Mesenchymal stem cell (in vitro differentiated cells and primary cell): ENCODE results near the gene SLC24A5.
A peak's percentile ranks its signal among the peaks of the same experiment; 100 is the strongest.

Experiments
- DNase-seq: peaks from one replicate; pipeline ENCODE4 v3.0.0-alpha.2; 2013
- H2AFZ ChIP-seq: one replicate; pipeline ENCODE4 v1.6.1; 2013; ENCODE audit warnings: low read depth, mild to moderate bottlenecking, control low read depth, inconsistent platforms, low read length, moderate library complexity
- H2AK5ac ChIP-seq: 2 replicates; pipeline ENCODE4 v1.6.1; 2013; ENCODE audit warnings: low read length, moderate library complexity, mild to moderate bottlenecking, inconsistent platforms; ENCODE audit not compliant: severe bottlenecking
- H2BK120ac ChIP-seq: one replicate; pipeline ENCODE4 v1.6.1; 2013; ENCODE audit warnings: low read depth, mild to moderate bottlenecking, inconsistent platforms, low read length, moderate library complexity
- H2BK12ac ChIP-seq, 2 experiments: one replicate each; pipeline ENCODE4 v1.6.1; 2013; ENCODE audit warnings: inconsistent platforms in 2 of 2, low read length in 2 of 2, mild to moderate bottlenecking in 2 of 2, moderate library complexity in 2 of 2, control low read depth in 1 of 2
- H2BK15ac ChIP-seq: one replicate; pipeline ENCODE4 v1.6.1; 2013; ENCODE audit warnings: mild to moderate bottlenecking, low read depth, inconsistent platforms; ENCODE audit not compliant: poor library complexity, severe bottlenecking
- H2BK5ac ChIP-seq: 2 replicates; pipeline ENCODE4 v1.6.1; 2013; ENCODE audit warnings: low read depth, mild to moderate bottlenecking, low read length, control low read depth, inconsistent platforms; ENCODE audit not compliant: poor library complexity, severe bottlenecking
- H3K14ac ChIP-seq, 2 experiments: one replicate each; pipeline ENCODE4 v1.6.1; 2013; ENCODE audit warnings: inconsistent platforms in 2 of 2, low read length in 2 of 2, control low read depth in 1 of 2, mild to moderate bottlenecking in 1 of 2, moderate library complexity in 1 of 2
- H3K18ac ChIP-seq, 2 experiments: one replicate each; pipeline ENCODE4 v1.6.1; 2013; ENCODE audit warnings: inconsistent platforms in 2 of 2, low read length in 2 of 2, control low read depth in 1 of 2, low read depth in 1 of 2, mild to moderate bottlenecking in 1 of 2
- H3K23ac ChIP-seq, 2 experiments: one replicate each; pipeline ENCODE4 v1.6.1; 2013; ENCODE audit warnings: inconsistent platforms in 2 of 2, low read length in 2 of 2, mild to moderate bottlenecking in 2 of 2, moderate library complexity in 2 of 2, control low read depth in 1 of 2
- H3K27ac ChIP-seq: 2 replicates; pipeline ENCODE4 v1.5.1; 2013; ENCODE audit warnings: mild to moderate bottlenecking, moderate library complexity, low read length, control low read depth, inconsistent platforms; ENCODE audit not compliant: poor library complexity, severe bottlenecking
- H3K27me3 ChIP-seq, 2 experiments: 2 replicates each; pipeline versions ENCODE4 v1.6.1 to v1.7.0; 2013; ENCODE audit warnings: low read length in 2 of 2, mild to moderate bottlenecking in 2 of 2, moderate library complexity in 2 of 2, control low read depth in 1 of 2, inconsistent platforms in 1 of 2; ENCODE audit not compliant: control insufficient read depth in 1 of 2, insufficient read depth in 1 of 2
- H3K36me3 ChIP-seq, 2 experiments: 2 replicates each; pipeline versions ENCODE4 v1.6.1 to v1.7.0; 2013; ENCODE audit warnings: low read length in 2 of 2, control low read depth in 1 of 2, inconsistent platforms in 1 of 2, low read depth in 1 of 2, mild to moderate bottlenecking in 1 of 2; ENCODE audit not compliant: insufficient read depth in 2 of 2, control insufficient read depth in 1 of 2
- H3K4ac ChIP-seq, 2 experiments: one replicate each; pipeline ENCODE4 v1.6.1; 2013; ENCODE audit warnings: inconsistent platforms in 2 of 2, low read length in 2 of 2, mild to moderate bottlenecking in 2 of 2, moderate library complexity in 2 of 2, control low read depth in 1 of 2, low read depth in 1 of 2
- H3K4me1 ChIP-seq: 2 replicates; pipeline ENCODE4 v1.6.1; 2013; ENCODE audit warnings: low read depth, low read length, control low read depth; ENCODE audit not compliant: control insufficient read depth, insufficient read depth
- H3K4me2 ChIP-seq: 2 replicates; pipeline ENCODE4 v1.6.1; 2013; ENCODE audit warnings: low read length, mild to moderate bottlenecking, inconsistent platforms; ENCODE audit not compliant: poor library complexity, severe bottlenecking
- H3K4me3 ChIP-seq, 2 experiments: 2 replicates each; pipeline versions ENCODE4 v1.5.1 to v1.7.0; 2013; ENCODE audit warnings: low read length in 2 of 2, mild to moderate bottlenecking in 2 of 2, control low read depth in 1 of 2, low read depth in 1 of 2; ENCODE audit not compliant: insufficient read depth in 1 of 2
- H3K79me1 ChIP-seq: replicated peaks from 2 replicates; pipeline ENCODE4 v1.6.1; 2013; ENCODE audit warnings: mild to moderate bottlenecking, control low read depth, low read length, inconsistent platforms; ENCODE audit not compliant: poor library complexity, severe bottlenecking
- H3K9ac ChIP-seq: 2 replicates; pipeline ENCODE4 v1.7.0; 2013; ENCODE audit warnings: mild to moderate bottlenecking, low read length, moderate library complexity
- H3K9me3 ChIP-seq: 2 replicates; pipeline ENCODE4 v1.7.0; 2013; ENCODE audit warnings: mild to moderate bottlenecking, low read length; ENCODE audit not compliant: control insufficient read depth
- H4K8ac ChIP-seq: one replicate; pipeline ENCODE4 v1.6.1; 2013; ENCODE audit warnings: inconsistent platforms, mild to moderate bottlenecking, low read length, moderate library complexity
- H4K91ac ChIP-seq: one replicate; pipeline ENCODE4 v1.6.1; 2013; ENCODE audit warnings: mild to moderate bottlenecking, low read length, inconsistent platforms
- WGBS: methylation state at CpG from one replicate; pipeline ENCODE4 v1.1.7; 2013; ENCODE audit warnings: mixed read lengths; 5-methylcytosine and 5-hydroxymethylcytosine counted together

The SLC24A5 gene

DNA sequence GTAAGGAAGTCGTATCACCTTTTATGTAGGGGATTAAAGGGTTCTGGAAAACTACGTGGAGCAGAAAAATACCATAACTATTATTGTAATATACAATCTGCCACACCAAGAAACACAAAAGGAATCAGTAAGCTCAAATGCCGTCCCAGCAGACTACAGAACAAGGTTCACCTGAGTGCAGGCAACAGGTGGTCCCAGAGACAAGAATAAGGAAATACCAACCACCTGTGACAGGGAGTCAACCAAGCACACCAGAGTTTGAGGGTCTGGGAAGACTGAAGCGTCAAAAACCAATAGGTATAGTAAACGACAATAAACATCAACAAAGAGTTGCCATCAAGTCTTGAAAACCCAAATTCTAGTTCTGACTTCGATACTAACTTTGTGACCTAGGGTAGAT is 12.1 kb downstream of the SLC24A5 start:
- Histone ChIP-seq H3K27ac (no peak overlapping the region), H3K14ac (no peak overlapping the region), H3K4me3 (no peak overlapping the region), H3K4ac (no peak overlapping the region), H3K27me3 (no peaks in the 10 kb centered on the region), H3K4me2 (no peak overlapping the region), H2AFZ (no peak overlapping the region), H2BK120ac (no peak overlapping the region), H2BK15ac (no peak overlapping the region), H3K23ac (no peak overlapping the region), H3K9me3 (no peaks in the 10 kb centered on the region), H2BK5ac (no peak overlapping the region), H2BK12ac (no peak overlapping the region), H2AK5ac (no peak overlapping the region), H3K79me1 (no peaks in the 10 kb centered on the region), H3K9ac (no peak overlapping the region), H3K18ac (no peak overlapping the region), H3K4me1 (no peaks in the 10 kb centered on the region), H4K91ac (no peak overlapping the region), H3K36me3 (no peaks in the 10 kb centered on the region), H4K8ac (no peak overlapping the region)
- no peak for DNase-seq
- WGBS = 98% methylated on average over 3 of the region's 6 CpGs

DNA sequence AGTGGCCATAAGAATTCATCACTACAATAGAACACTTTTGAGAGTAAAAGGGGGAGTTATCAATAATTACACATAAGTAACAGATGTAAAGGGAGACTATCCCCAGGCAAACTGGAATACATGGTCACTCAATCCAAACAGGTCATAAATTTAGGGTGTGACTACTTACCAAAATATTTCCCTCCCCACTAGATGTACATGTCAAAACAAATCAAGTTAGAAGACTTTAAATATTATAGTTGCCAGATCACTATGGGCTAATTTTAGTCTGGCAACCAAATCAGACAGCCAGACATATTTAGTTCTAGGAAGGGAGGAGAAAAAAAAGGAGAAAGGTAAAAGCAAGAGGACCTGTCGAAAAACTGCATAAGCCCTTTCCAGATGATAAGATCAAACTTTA is 23.1 kb downstream of the SLC24A5 start:
- no peaks in the 10 kb centered on the region for H3K36me3 ChIP-seq
- H3K27me3 ChIP-seq = no peaks in the 10 kb centered on the region
- no peak overlapping the region for H2BK120ac ChIP-seq
- H2AFZ ChIP-seq = no peak overlapping the region
- H3K23ac ChIP-seq = no peak overlapping the region
- no peak overlapping the region for H3K4me3 ChIP-seq
- H3K4me2 ChIP-seq = no peak overlapping the region
- peaks cover 2% of the 10 kb centered on the region for H3K79me1 ChIP-seq
- H3K4ac ChIP-seq = no peak overlapping the region
- H2AK5ac ChIP-seq = no peak overlapping the region
- no peak overlapping the region for H4K91ac ChIP-seq
- no peaks in the 10 kb centered on the region for H3K4me1 ChIP-seq
- no CpG with 5 or more reads among the region's 1 CpG for WGBS
- no peak overlapping the region for H2BK5ac ChIP-seq
- no peak overlapping the region for H3K27ac ChIP-seq
- H3K9ac ChIP-seq = no peak overlapping the region
- H3K9me3 ChIP-seq = no peaks in the 10 kb centered on the region
- no peak overlapping the region for H2BK12ac ChIP-seq
- no peak overlapping the region for H2BK15ac ChIP-seq
- H3K14ac ChIP-seq = no peak overlapping the region
- H4K8ac ChIP-seq = no peak overlapping the region
- no peak overlapping the region for H3K18ac ChIP-seq
- DNase-seq = peak; percentile 18

DNA sequence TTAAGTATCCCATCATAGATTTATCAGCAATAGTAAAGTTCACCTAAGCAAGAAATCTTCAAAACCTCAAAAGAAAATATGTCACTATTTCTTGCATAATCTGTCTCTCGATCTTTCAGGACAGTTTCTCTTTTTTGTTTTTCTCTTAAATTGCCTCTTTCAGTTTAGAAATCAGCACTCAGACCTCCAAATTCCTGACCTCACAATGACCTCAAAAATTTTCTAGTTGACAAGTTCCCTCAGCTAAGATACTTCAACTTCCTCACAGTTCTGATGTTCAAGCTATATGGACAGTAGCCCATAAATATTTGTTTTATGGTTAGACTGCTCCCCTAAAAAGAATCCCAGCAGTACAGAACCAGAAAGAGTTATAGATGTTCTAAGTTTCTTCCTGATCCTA is 24.1 kb downstream of the SLC24A5 start:
- Histone ChIP-seq H4K8ac (no peak overlapping the region), H2BK15ac (no peak overlapping the region), H3K36me3 (no peaks in the 10 kb centered on the region), H3K9me3 (no peaks in the 10 kb centered on the region), H3K27ac (no peak overlapping the region), H3K79me1 (peaks cover 4% of the 10 kb centered on the region), H2BK5ac (no peak overlapping the region), H3K14ac (no peak overlapping the region), H3K4me2 (no peak overlapping the region), H2BK120ac (no peak overlapping the region), H4K91ac (no peak overlapping the region), H3K9ac (no peak overlapping the region), H2AFZ (no peak overlapping the region), H3K4ac (no peak overlapping the region), H3K23ac (no peak overlapping the region), H3K27me3 (no peaks in the 10 kb centered on the region), H2BK12ac (no peak overlapping the region), H3K18ac (no peak overlapping the region), H3K4me3 (no peak overlapping the region), H2AK5ac (no peak overlapping the region), H3K4me1 (no peaks in the 10 kb centered on the region)
- peak; percentile 17 for DNase-seq
- WGBS = 39% methylated on average over 1 of the region's 1 CpG

DNA sequence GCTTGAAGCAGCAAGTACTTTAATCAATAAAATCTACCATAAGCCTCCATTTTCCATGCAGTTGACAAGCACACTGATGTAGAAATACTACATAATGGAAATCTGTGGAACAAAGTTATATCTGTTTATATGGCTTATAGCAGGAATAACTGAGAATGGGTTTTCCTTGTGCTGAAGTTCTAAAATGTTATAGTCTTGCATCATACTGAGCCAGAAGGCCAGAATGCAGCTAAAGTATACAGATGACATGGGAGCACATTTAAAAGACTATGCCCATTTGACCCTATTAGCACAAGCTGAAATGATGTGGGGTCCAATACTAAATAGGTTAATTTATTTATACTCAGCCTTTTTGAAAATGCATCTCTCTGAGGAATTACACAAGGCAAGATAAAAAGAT is 25.1 kb downstream of the SLC24A5 start:
- no peak overlapping the region for H3K4me2 ChIP-seq
- no peak overlapping the region for H2BK120ac ChIP-seq
- H4K8ac ChIP-seq = no peak overlapping the region
- no peak overlapping the region for H3K4ac ChIP-seq
- no peak overlapping the region for H3K27ac ChIP-seq
- no peaks in the 10 kb centered on the region for H3K9me3 ChIP-seq
- H3K9ac ChIP-seq = no peak overlapping the region
- DNase-seq = peak; percentile 34
- no peak overlapping the region for H2AFZ ChIP-seq
- no peaks in the 10 kb centered on the region for H3K36me3 ChIP-seq
- H4K91ac ChIP-seq = no peak overlapping the region
- no peaks in the 10 kb centered on the region for H3K4me1 ChIP-seq
- no peak overlapping the region for H3K18ac ChIP-seq
- no peak overlapping the region for H3K14ac ChIP-seq
- H3K79me1 ChIP-seq = peaks cover 4% of the 10 kb centered on the region
- H2BK12ac ChIP-seq = no peak overlapping the region
- H3K27me3 ChIP-seq = no peaks in the 10 kb centered on the region
- no peak overlapping the region for H2BK15ac ChIP-seq
- no peak overlapping the region for H2AK5ac ChIP-seq
- H3K23ac ChIP-seq = no peak overlapping the region
- H2BK5ac ChIP-seq = no peak overlapping the region
- no peak overlapping the region for H3K4me3 ChIP-seq
